Endothelial cell of umbilical vein (primary cell): ENCODE data around the gene CHI3L2.

ENCODE experiments used
- CTCF ChIP-seq, 2 donors: IDR thresholded peaks; 1 replicate in 1 of 2; 2 replicates in 1 of 2; pipeline ENCODE4 v1.5.1; 2011; ENCODE audit warnings: low read length in 2 of 2, mild to moderate bottlenecking in 2 of 2, moderate library complexity in 2 of 2, control low read depth in 1 of 2, inconsistent platforms in 1 of 2, low read depth in 1 of 2; ENCODE audit not compliant: insufficient read depth in 1 of 2; ENCODE audit errors: extremely low read depth in 1 of 2
- EZH2 ChIP-seq: IDR thresholded peaks from 2 replicates; pipeline ENCODE4 v1.6.1; 2012; ENCODE audit warnings: borderline replicate concordance, low read depth, mild to moderate bottlenecking, moderate library complexity, low read length, inconsistent platforms; ENCODE audit not compliant: severe bottlenecking

GRCh38 chr1:111225091-111225490 lies 2.4 kb upstream of the CHI3L2 start:
- TF ChIP-seq CTCF (IDR thresholded peaks at IDR 0.05; ENCODE audit: extremely low read depth in 1 of 2, insufficient read depth in 1 of 2, low read depth in 1 of 2, low read length in 2 of 2): no peak
- no peak for TF ChIP-seq EZH2
